ENCODE results near the gene TECPR2.

TECPR2 gene

GRCh38 chr14:102485693-102486512 lies 123.2 kb downstream of the TECPR2 start:
- Histone ChIP-seq H3K4me3 (no peak overlapping the region), H3K36me3 (replicated peaks) (no peaks in the 10 kb centered on the region), H3K9me3 (no peaks in the 10 kb centered on the region), H3K27me3 (ENCODE audit: low read depth) (no peaks in the 10 kb centered on the region), H3K4me1 (no peaks in the 10 kb centered on the region)
- in situ Hi-C loops (cut with MboI; ENCODE audit: low sequenced_read_pairs), result no loop called here
- DNase-seq (ENCODE audit: low spot score in 2 of 2), result no peak

GRCh38 chr14:102486513-102487203 lies 123.9 kb downstream of the TECPR2 start:
- Histone ChIP-seq H3K4me3 (no peak overlapping the region), H3K9me3 (no peaks in the 10 kb centered on the region), H3K4me1 (no peaks in the 10 kb centered on the region), H3K36me3 (replicated peaks) (no peaks in the 10 kb centered on the region), H3K27me3 (ENCODE audit: low read depth) (no peaks in the 10 kb centered on the region)
- DNase-seq (ENCODE audit: low spot score in 2 of 2), result no peak
- in situ Hi-C loops (cut with MboI; ENCODE audit: low sequenced_read_pairs), result no loop called here

GRCh38 chr14:102487204-102487577 lies 124.5 kb downstream of the TECPR2 start:
- Histone ChIP-seq H3K36me3 (replicated peaks) (no peaks in the 10 kb centered on the region), H3K4me1 (no peaks in the 10 kb centered on the region), H3K9me3 (no peaks in the 10 kb centered on the region), H3K27me3 (ENCODE audit: low read depth) (no peaks in the 10 kb centered on the region), H3K4me3 (no peak overlapping the region)
- in situ Hi-C loops (cut with MboI; ENCODE audit: low sequenced_read_pairs), result no loop called here
- DNase-seq (ENCODE audit: low spot score in 2 of 2), result no peak

- H3K36me3 ChIP-seq (replicated peaks), result no peaks in the 10 kb centered on the region
- H3K4me3 ChIP-seq, result no peak overlapping the region
- H3K27me3 ChIP-seq (ENCODE audit: low read depth), result no peaks in the 10 kb centered on the region
- in situ Hi-C loops (cut with MboI; ENCODE audit: low sequenced_read_pairs), result no loop called here
- H3K9me3 ChIP-seq, result no peaks in the 10 kb centered on the region
- DNase-seq (ENCODE audit: low spot score in 2 of 2), result no peak
- H3K4me1 ChIP-seq, result no peaks in the 10 kb centered on the region
These were observed 127.7 kb downstream of the TECPR2 start for GRCh38 chr14:102490456-102490855.

GRCh38 chr14:102491366-102491765 lies 128.6 kb downstream of the TECPR2 start:
- H3K9me3 ChIP-seq, result no peaks in the 10 kb centered on the region
- no peak overlapping the region for H3K4me3 ChIP-seq
- no peaks in the 10 kb centered on the region for H3K4me1 ChIP-seq
- no peak for DNase-seq (ENCODE audit: low spot score in 2 of 2)
- H3K36me3 ChIP-seq (replicated peaks), result no peaks in the 10 kb centered on the region
- no peaks in the 10 kb centered on the region for H3K27me3 ChIP-seq (ENCODE audit: low read depth)
- in situ Hi-C loops (cut with MboI; ENCODE audit: low sequenced_read_pairs), result no loop called here

- Histone ChIP-seq H3K27me3 (ENCODE audit: low read depth) (no peaks in the 10 kb centered on the region), H3K4me3 (no peak overlapping the region), H3K4me1 (no peaks in the 10 kb centered on the region), H3K36me3 (replicated peaks) (no peaks in the 10 kb centered on the region), H3K9me3 (no peaks in the 10 kb centered on the region)
- in situ Hi-C loops (cut with MboI; ENCODE audit: low sequenced_read_pairs), result no loop called here
- no peak for DNase-seq (ENCODE audit: low spot score in 2 of 2)
These were observed 129.2 kb downstream of the TECPR2 start for GRCh38 chr14:102491786-102492530.

GRCh38 chr14:102492531-102492910 lies 129.8 kb downstream of the TECPR2 start:
- Histone ChIP-seq H3K9me3 (no peaks in the 10 kb centered on the region), H3K4me3 (no peak overlapping the region), H3K27me3 (ENCODE audit: low read depth) (no peaks in the 10 kb centered on the region), H3K36me3 (replicated peaks) (no peaks in the 10 kb centered on the region), H3K4me1 (no peaks in the 10 kb centered on the region)
- no peak for DNase-seq (ENCODE audit: low spot score in 2 of 2)
- in situ Hi-C loops (cut with MboI; ENCODE audit: low sequenced_read_pairs), result no loop called here

GRCh38 chr14:102493096-102493495 lies 130.4 kb downstream of the TECPR2 start:
- no peaks in the 10 kb centered on the region for H3K36me3 ChIP-seq (replicated peaks)
- in situ Hi-C loops (cut with MboI; ENCODE audit: low sequenced_read_pairs), result no loop called here
- H3K27me3 ChIP-seq (ENCODE audit: low read depth), result no peaks in the 10 kb centered on the region
- no peak overlapping the region for H3K4me3 ChIP-seq
- DNase-seq (ENCODE audit: low spot score in 2 of 2), result no peak
- no peaks in the 10 kb centered on the region for H3K4me1 ChIP-seq
- H3K9me3 ChIP-seq, result no peaks in the 10 kb centered on the region

- Histone ChIP-seq H3K27me3 (ENCODE audit: low read depth) (no peaks in the 10 kb centered on the region), H3K4me1 (no peaks in the 10 kb centered on the region), H3K9me3 (no peaks in the 10 kb centered on the region), H3K4me3 (no peak overlapping the region), H3K36me3 (replicated peaks) (no peaks in the 10 kb centered on the region)
- DNase-seq (ENCODE audit: low spot score in 2 of 2), result no peak
- in situ Hi-C loops (cut with MboI; ENCODE audit: low sequenced_read_pairs), result no loop called here
These were observed 130.8 kb downstream of the TECPR2 start for GRCh38 chr14:102493585-102493984.

- no peak for DNase-seq (ENCODE audit: low spot score in 2 of 2)
- H3K27me3 ChIP-seq (ENCODE audit: low read depth), result no peaks in the 10 kb centered on the region
- no peaks in the 10 kb centered on the region for H3K4me1 ChIP-seq
- in situ Hi-C loops (cut with MboI; ENCODE audit: low sequenced_read_pairs), result no loop called here
- no peaks in the 10 kb centered on the region for H3K9me3 ChIP-seq
- no peak overlapping the region for H3K4me3 ChIP-seq
- H3K36me3 ChIP-seq (replicated peaks), result no peaks in the 10 kb centered on the region
These were observed 133.0 kb downstream of the TECPR2 start for GRCh38 chr14:102495491-102496330.

- Histone ChIP-seq H3K9me3 (no peaks in the 10 kb centered on the region), H3K4me3 (no peak overlapping the region), H3K27me3 (ENCODE audit: low read depth) (no peaks in the 10 kb centered on the region), H3K4me1 (no peaks in the 10 kb centered on the region), H3K36me3 (replicated peaks) (no peaks in the 10 kb centered on the region)
- in situ Hi-C loops (cut with MboI; ENCODE audit: low sequenced_read_pairs), result no loop called here
- no peak for DNase-seq (ENCODE audit: low spot score in 2 of 2)
These were observed 133.6 kb downstream of the TECPR2 start for GRCh38 chr14:102496331-102496691.

- H3K4me1 ChIP-seq, result no peaks in the 10 kb centered on the region
- no peaks in the 10 kb centered on the region for H3K36me3 ChIP-seq (replicated peaks)
- H3K4me3 ChIP-seq, result no peak overlapping the region
- no peaks in the 10 kb centered on the region for H3K27me3 ChIP-seq (ENCODE audit: low read depth)
- no peaks in the 10 kb centered on the region for H3K9me3 ChIP-seq
- no peak for DNase-seq (ENCODE audit: low spot score in 2 of 2)
- in situ Hi-C loops (cut with MboI; ENCODE audit: low sequenced_read_pairs), result no loop called here
These were observed 134.4 kb downstream of the TECPR2 start for GRCh38 chr14:102496958-102497744.
